Measurements from ENCODE around the gene RPTOR.
A peak's percentile ranks its signal among the peaks of the same experiment; 100 is the strongest.

Gene RPTOR

DNA sequence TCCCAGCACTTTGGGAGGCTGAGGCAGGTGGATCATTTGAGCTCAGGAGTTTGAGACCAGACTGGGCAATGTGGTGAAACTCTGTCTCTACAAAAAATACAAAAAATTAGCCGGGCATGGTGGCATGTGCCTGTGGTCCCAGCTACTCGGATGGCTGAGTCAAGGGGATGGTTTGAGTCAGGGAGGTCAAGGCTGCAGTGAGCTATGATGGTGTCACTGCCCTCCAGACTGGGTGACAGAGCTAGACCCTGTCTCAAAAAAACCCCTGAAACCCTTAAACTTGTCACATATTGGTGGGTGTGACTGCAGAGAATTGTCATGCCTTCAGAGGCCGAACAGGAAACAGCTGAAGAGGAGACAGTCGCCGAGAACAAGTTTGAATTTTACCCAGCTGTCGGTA lies 13.4 kb downstream of the RPTOR start:
- TF ChIP-seq POLR2AphosphoS5 (IDR thresholded peaks at IDR 0.05; ENCODE audit: borderline replicate concordance, low read depth, low read length) (no peak), FOXP2 (optimal IDR thresholded peaks at IDR 0.05; ENCODE audit: control extremely low read depth, extremely low read length, insufficient read depth) (no peak), EZH2 (IDR thresholded peaks at IDR 0.05) (no peak)
- H3K27ac ChIP-seq = no peak overlapping the region
- H3K9me3 ChIP-seq (ENCODE audit: low read depth, low read length) = no peaks in the 10 kb centered on the region
- no peak overlapping the region for H3K4me3 ChIP-seq
- H3K36me3 ChIP-seq (ENCODE audit: insufficient read depth, low read length) = no peaks in the 10 kb centered on the region
- H3K9ac ChIP-seq (ENCODE audit: insufficient read length) = no peak overlapping the region
- no peak for DNase-seq (ENCODE audit: low read depth, low spot score)

DNA sequence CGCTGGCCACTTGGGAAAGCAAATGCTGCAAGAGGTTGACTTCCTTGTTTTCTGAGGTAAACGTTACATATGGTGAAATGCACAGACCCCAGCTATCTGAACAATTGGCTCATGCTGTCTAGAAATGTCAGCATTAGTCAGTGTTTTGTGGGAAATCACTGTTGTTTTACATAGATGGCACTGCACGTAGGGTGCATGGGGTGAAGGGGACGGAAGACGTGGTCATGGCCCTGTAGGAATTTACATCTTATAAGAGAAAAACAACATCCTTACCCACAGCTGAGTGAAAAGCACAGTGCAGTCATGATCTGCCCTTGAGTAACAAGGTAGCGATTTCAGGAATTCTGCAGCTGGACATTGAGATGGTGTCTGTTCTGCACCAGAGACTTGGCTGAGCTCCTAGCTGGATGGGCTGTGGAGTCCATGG lies 15.2 kb downstream of the RPTOR start:
- Histone ChIP-seq H3K9ac (ENCODE audit: insufficient read length) (no peak overlapping the region), H3K36me3 (ENCODE audit: insufficient read depth, low read length) (no peaks in the 10 kb centered on the region), H3K27ac (no peak overlapping the region), H3K4me3 (no peak overlapping the region), H3K9me3 (ENCODE audit: low read depth, low read length) (no peaks in the 10 kb centered on the region)
- TF ChIP-seq EZH2 (IDR thresholded peaks at IDR 0.05) (no peak), POLR2AphosphoS5 (IDR thresholded peaks at IDR 0.05; ENCODE audit: borderline replicate concordance, low read depth, low read length) (no peak), FOXP2 (optimal IDR thresholded peaks at IDR 0.05; ENCODE audit: control extremely low read depth, extremely low read length, insufficient read depth) (no peak)
- no peak for DNase-seq (ENCODE audit: low read depth, low spot score)

DNA sequence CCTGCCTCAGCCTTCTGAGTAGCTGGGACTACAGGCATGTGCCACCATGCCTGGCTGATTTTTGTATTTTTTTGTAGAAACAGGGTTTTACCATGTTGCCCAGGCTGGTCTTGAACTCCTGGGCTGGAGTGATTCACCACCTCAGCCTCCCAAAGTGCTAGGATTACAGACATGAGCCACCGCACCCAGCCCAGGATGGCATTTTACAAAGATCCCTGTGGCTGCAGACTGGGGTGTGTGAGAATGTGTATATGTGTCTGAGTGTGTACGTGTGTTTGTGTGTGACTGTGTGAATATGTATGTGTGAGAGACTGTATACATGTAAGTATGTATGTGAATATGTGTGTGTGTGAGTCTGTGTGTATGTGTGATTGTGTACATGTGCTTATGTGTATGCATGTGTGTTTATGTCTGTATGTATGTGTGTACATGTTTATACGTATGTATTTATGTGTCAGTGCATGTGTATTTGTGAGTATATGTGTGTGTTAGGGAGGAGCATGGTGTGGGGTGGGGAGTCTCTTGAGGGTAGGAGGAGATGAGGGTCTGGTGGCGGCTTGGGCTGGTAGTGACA lies 17.0 kb downstream of the RPTOR start:
- Histone ChIP-seq H3K27ac (no peak overlapping the region), H3K9me3 (ENCODE audit: low read depth, low read length) (no peaks in the 10 kb centered on the region), H3K36me3 (ENCODE audit: insufficient read depth, low read length) (no peaks in the 10 kb centered on the region), H3K9ac (ENCODE audit: insufficient read length) (no peak overlapping the region), H3K4me3 (no peak overlapping the region)
- no peak for DNase-seq (ENCODE audit: low read depth, low spot score)
- TF ChIP-seq FOXP2 (optimal IDR thresholded peaks at IDR 0.05; ENCODE audit: control extremely low read depth, extremely low read length, insufficient read depth) (no peak), POLR2AphosphoS5 (IDR thresholded peaks at IDR 0.05; ENCODE audit: borderline replicate concordance, low read depth, low read length) (no peak), EZH2 (IDR thresholded peaks at IDR 0.05) (no peak)

DNA sequence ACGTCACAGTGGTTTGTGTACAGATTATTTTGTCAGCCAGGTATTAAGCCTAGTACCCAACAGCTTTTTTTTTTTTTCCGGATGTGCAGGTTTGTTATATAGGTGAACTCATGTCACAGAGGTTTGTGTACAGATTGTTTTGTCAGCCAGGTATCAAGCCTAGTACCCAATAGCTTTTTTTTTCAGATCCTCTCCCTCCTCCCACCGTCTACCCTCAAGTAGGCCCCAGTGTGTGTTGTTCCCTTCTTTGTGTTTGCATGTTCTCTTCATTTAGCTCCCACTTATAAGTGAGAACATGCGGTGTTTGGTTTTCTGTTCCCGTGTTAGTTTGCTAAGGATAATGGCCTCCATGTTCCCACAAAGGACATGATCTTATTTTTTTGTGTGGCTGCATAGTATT lies 19.9 kb downstream of the RPTOR start:
- H3K9ac ChIP-seq (ENCODE audit: insufficient read length) = no peak overlapping the region
- no peak overlapping the region; the same call in 1 of the 2 replicates for H3K4me3 ChIP-seq
- DNase-seq (ENCODE audit: low read depth, low spot score) = no peak
- peak overlapping the region; percentile 42 for H3K27ac ChIP-seq
- no peak for TF ChIP-seq FOXP2 (optimal IDR thresholded peaks at IDR 0.05; ENCODE audit: control extremely low read depth, extremely low read length, insufficient read depth)
- TF ChIP-seq EZH2 (IDR thresholded peaks at IDR 0.05) = no peak
- no peaks in the 10 kb centered on the region for H3K36me3 ChIP-seq (ENCODE audit: insufficient read depth, low read length)
- H3K9me3 ChIP-seq (ENCODE audit: low read depth, low read length) = no peaks in the 10 kb centered on the region

DNA sequence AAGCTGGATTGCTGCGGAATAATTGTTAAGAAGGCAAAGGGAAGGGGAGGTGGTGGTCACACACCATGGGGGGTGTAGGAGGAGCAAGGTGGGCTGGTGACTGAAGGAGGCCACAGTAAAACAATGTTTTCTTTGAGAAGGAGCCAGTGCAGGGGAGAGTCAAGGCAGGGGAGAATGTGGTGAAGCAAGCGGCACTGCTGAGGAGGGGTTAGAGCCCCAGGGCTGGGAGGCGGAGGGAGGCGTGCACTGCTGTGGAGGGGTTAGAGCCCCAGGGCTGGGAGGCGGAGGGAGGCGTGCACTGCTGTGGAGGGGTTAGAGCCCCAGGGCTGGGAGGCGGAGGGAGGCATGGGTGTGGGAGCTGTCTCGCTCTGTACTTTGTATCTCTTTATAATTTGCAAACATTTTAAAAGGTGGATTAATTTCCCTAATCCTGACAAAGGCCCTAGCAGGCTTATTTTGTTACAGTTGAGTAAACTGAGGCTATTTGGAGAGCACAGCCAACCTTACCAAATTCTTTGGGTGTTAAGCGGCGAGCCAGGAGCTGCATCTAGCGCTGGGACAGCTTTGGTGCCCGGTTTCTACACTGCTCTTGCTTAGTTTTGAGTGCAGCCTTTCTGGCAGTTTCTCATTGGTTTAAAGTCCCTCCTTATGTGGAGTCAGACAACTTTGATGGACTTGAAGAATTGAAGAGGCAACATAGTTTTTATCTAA lies 20.9 kb downstream of the RPTOR start:
- H3K36me3 ChIP-seq (ENCODE audit: insufficient read depth, low read length) = no peaks in the 10 kb centered on the region
- no peak for DNase-seq (ENCODE audit: low read depth, low spot score)
- H3K4me3 ChIP-seq = peak overlapping the region; percentile 52
- peak overlapping the region; percentile 63 for H3K27ac ChIP-seq
- H3K9ac ChIP-seq (ENCODE audit: insufficient read length) = peak overlapping the region; percentile 38
- TF ChIP-seq EZH2 (IDR thresholded peaks at IDR 0.05) (no peak), FOXP2 (optimal IDR thresholded peaks at IDR 0.05; ENCODE audit: control extremely low read depth, extremely low read length, insufficient read depth) (no peak), POLR2AphosphoS5 (IDR thresholded peaks at IDR 0.05; ENCODE audit: borderline replicate concordance, low read depth, low read length) (no peak)
- no peaks in the 10 kb centered on the region for H3K9me3 ChIP-seq (ENCODE audit: low read depth, low read length)

DNA sequence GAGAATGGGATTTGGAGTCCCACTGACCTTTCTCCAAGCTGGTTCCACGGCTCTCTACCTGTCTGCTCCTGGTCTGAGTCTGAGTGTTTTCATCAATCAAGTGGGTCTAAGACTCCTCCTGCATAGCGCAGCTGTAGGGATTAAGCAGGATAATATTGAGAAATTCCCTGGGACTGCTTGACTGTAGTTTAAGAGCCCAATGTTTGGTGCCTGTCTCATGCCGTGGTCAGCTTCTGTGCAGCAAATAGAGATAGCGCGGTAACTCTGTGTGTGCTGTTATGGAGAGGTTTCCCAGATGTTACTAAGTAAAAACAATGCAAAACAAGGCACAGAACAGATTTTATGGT lies 21.4 kb downstream of the RPTOR start:
- DNase-seq (ENCODE audit: low read depth, low spot score) = no peak
- Histone ChIP-seq H3K27ac (peak overlapping the region; percentile 63; the same call in 1 of the 2 replicates), H3K4me3 (no peak overlapping the region), H3K36me3 (ENCODE audit: insufficient read depth, low read length) (no peaks in the 10 kb centered on the region), H3K9ac (ENCODE audit: insufficient read length) (no peak overlapping the region), H3K9me3 (ENCODE audit: low read depth, low read length) (no peaks in the 10 kb centered on the region)
- TF ChIP-seq POLR2AphosphoS5 (IDR thresholded peaks at IDR 0.05; ENCODE audit: borderline replicate concordance, low read depth, low read length) = no peak
- TF ChIP-seq EZH2 (IDR thresholded peaks at IDR 0.05) = no peak
- no peak for TF ChIP-seq FOXP2 (optimal IDR thresholded peaks at IDR 0.05; ENCODE audit: control extremely low read depth, extremely low read length, insufficient read depth)

DNA sequence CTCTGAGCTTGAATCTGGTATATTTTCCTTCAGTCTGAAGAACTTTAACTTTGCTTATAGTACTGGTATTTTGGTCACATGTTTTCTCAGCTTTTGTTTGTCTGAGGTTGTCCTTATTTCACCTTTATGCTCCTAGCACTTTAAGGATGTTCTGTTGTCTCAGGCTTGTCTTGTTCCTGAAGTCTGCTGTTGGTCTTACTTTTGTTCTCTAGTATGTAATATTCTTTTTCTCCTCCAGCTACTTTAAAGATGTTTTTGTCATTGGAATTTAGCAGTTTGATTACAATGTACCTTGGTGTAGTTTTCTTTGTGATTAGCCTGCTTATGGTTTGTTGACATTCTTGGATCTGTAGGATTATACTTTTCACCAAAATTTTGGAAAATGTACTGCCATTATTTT lies 23.6 kb downstream of the RPTOR start:
- Histone ChIP-seq H3K27ac (no peak overlapping the region), H3K4me3 (no peak overlapping the region), H3K9ac (ENCODE audit: insufficient read length) (no peak overlapping the region), H3K9me3 (ENCODE audit: low read depth, low read length) (no peaks in the 10 kb centered on the region), H3K36me3 (ENCODE audit: insufficient read depth, low read length) (no peaks in the 10 kb centered on the region)
- no peak for DNase-seq (ENCODE audit: low read depth, low spot score)
- TF ChIP-seq EZH2 (IDR thresholded peaks at IDR 0.05) = no peak
- no peak for TF ChIP-seq FOXP2 (optimal IDR thresholded peaks at IDR 0.05; ENCODE audit: control extremely low read depth, extremely low read length, insufficient read depth)
- no peak for TF ChIP-seq POLR2AphosphoS5 (IDR thresholded peaks at IDR 0.05; ENCODE audit: borderline replicate concordance, low read depth, low read length)

DNA sequence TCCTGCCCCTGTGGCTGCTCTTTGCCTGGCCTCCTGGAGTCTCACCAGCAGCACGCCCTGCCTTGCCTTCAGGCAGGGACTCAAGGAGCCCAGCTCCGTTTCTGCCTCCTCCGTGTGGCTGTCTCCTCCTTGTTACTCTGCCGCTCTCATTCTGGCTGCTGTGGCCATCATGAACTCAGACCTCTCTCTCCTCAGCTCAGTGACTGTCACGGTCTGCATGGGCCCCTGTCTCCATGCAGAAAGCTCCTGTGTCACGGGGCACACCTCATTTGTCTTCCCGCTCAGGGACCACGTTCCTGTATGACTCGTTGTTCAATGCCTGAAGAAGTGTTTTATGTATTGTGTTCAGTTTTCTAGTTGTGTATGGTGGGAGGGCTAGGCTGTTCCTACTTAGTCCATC lies 25.3 kb downstream of the RPTOR start:
- DNase-seq (ENCODE audit: low read depth, low spot score) = no peak
- no peak overlapping the region for H3K9ac ChIP-seq (ENCODE audit: insufficient read length)
- no peak overlapping the region for H3K27ac ChIP-seq
- H3K36me3 ChIP-seq (ENCODE audit: insufficient read depth, low read length) = no peaks in the 10 kb centered on the region
- no peaks in the 10 kb centered on the region for H3K9me3 ChIP-seq (ENCODE audit: low read depth, low read length)
- TF ChIP-seq POLR2AphosphoS5 (IDR thresholded peaks at IDR 0.05; ENCODE audit: borderline replicate concordance, low read depth, low read length) (no peak), EZH2 (IDR thresholded peaks at IDR 0.05) (no peak), FOXP2 (optimal IDR thresholded peaks at IDR 0.05; ENCODE audit: control extremely low read depth, extremely low read length, insufficient read depth) (no peak)
- no peak overlapping the region for H3K4me3 ChIP-seq

DNA sequence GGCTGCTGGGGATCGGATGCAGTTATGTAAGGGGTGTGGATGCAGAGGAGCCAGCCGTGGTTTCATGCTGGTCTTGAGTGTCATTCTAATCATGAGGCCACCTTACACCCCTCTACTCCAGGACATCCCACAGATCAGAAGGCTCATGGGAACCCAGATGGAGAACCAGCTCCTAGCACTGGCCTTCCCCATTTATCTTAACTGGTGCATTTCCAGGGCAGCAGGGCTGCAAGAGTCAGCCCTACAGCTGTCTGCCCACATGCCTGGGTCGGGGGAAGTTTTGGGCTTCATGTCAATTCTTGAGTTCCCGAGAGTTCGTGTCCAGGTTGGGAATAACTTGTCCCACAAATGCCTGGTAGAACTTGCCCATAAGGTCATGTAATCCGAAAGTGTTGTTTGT lies 29.1 kb downstream of the RPTOR start:
- H3K36me3 ChIP-seq (ENCODE audit: insufficient read depth, low read length) = no peaks in the 10 kb centered on the region
- TF ChIP-seq FOXP2 (optimal IDR thresholded peaks at IDR 0.05; ENCODE audit: control extremely low read depth, extremely low read length, insufficient read depth) (no peak), POLR2AphosphoS5 (IDR thresholded peaks at IDR 0.05; ENCODE audit: borderline replicate concordance, low read depth, low read length) (no peak), EZH2 (IDR thresholded peaks at IDR 0.05) (no peak)
- DNase-seq (ENCODE audit: low read depth, low spot score) = no peak
- H3K9ac ChIP-seq (ENCODE audit: insufficient read length) = no peak overlapping the region
- no peaks in the 10 kb centered on the region for H3K9me3 ChIP-seq (ENCODE audit: low read depth, low read length)
- H3K27ac ChIP-seq = no peak overlapping the region
- H3K4me3 ChIP-seq = no peak overlapping the region
